Tibial nerve (tissue), 4 donors: ENCODE results near the gene MS4A13. TPM values are rescaled to one million over a fixed set of nuclear protein-coding genes. Genes with fewer than 3 reads are reported as not detected.

Experiments
- DNase-seq, 2 donors: peaks; one replicate each; pipeline ENCODE4 v3.0.0-alpha.2; 2019; ENCODE audit warnings: low spot score in 2 of 2
- H3K27ac ChIP-seq, 4 donors: fragments of 200-600 bp; sonication (generic) in 3 of 4; one replicate each; pipeline ENCODE4 v1.5.1; 2017 to 2019; ENCODE audit warnings: mild to moderate bottlenecking in 1 of 4
- H3K27me3 ChIP-seq, 2 donors: fragments of 200-600 bp; sonication (generic) in 1 of 2; one replicate each; pipeline versions ENCODE4 v1.5.1 to v1.6.0; 2017 to 2019
- H3K36me3 ChIP-seq, 3 donors: fragments of 200-600 bp; sonication (generic); one replicate each; pipeline ENCODE4 v1.5.1; 2018 to 2019
- H3K4me1 ChIP-seq, 4 donors: fragments of 200-600 bp; sonication (generic) in 3 of 4; one replicate each; pipeline ENCODE4 v1.5.1; 2017 to 2019
- H3K4me3 ChIP-seq, 4 donors: fragments of 200-600 bp; sonication (generic) in 3 of 4; one replicate each; pipeline ENCODE4 v1.5.1; 2017 to 2019; ENCODE audit warnings: mild to moderate bottlenecking in 1 of 4, moderate library complexity in 1 of 4
- H3K9me3 ChIP-seq, 4 donors: fragments of 200-600 bp; sonication (generic) in 3 of 4; one replicate each; pipeline ENCODE4 v1.5.1; 2017 to 2019
- EP300 ChIP-seq, 2 donors: sonication (generic); formaldehyde crosslinking; IDR thresholded peaks; one replicate each; pipeline ENCODE4 v1.6.1; 2017; ENCODE audit warnings: antibody characterized with exemption in 2 of 2, mild to moderate bottlenecking in 1 of 2
- POLR2A ChIP-seq, 2 donors: fragments of 450-650 bp; IDR thresholded peaks; one replicate each; pipeline ENCODE4 v1.6.1; 2017; ENCODE audit warnings: antibody characterized with exemption in 2 of 2, mild to moderate bottlenecking in 2 of 2, moderate library complexity in 2 of 2
- WGBS, 2 donors: methylation state at CpG; one replicate each; pipeline ENCODE4 v1.1.5; 2018; 5-methylcytosine and 5-hydroxymethylcytosine counted together
- total RNA-seq, 4 donors: library from RNA; depleted of rRNA; stranded (reverse); fragments of >200 nt; gene quantifications; one replicate each; pipeline ENCODE4 v1.1.0, GENCODE V29; 2016
- TF ChIP-seq, protein P1 (sequence below), 5 experiments: fragments of 200-600 bp in 3 of 5; fragments of 450-650 bp in 2 of 5; sonication (generic) in 3 of 5; IDR thresholded peaks; one replicate each; pipeline ENCODE4 v1.5.1; 2016 to 2019; ENCODE audit warnings: antibody characterized with exemption in 5 of 5, mild to moderate bottlenecking in 3 of 5, moderate library complexity in 2 of 5

MS4A13 gene
- total RNA-seq, 4 donors from 2014 or later = not detected

DNA sequence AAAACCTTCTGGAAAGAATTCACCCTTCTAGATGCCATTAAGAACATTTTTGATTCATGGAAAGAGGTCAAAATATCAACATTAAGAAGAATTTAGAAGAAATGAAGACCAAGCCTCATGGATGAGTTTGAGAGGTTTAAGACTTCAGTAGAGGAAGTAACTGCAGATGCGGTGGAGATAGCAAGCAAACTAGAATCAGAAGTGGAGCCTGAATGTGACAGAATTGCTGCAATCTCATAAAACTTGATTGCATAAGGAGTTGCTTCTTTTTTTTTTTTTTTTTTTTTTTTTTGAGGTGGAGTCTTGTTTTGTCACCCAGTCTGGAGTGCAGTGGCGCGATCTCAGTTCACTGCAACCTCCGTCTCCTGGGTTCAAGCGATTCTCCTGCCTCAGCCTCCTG, 51.6 kb downstream of the MS4A13 start:
- no peak overlapping the region for H3K27ac ChIP-seq
- H3K36me3 ChIP-seq = no peaks in the 10 kb centered on the region
- DNase-seq = no peak
- no peaks in the 10 kb centered on the region for H3K27me3 ChIP-seq
- peaks cover 0 to 8% (median 0%) of the 10 kb centered on the region in 4 donors for H3K9me3 ChIP-seq
- no peak for TF ChIP-seq EP300 (IDR thresholded peaks at IDR 0.05)
- no peak for TF ChIP-seq POLR2A (IDR thresholded peaks at IDR 0.05)
- TF ChIP-seq, protein P1, sequence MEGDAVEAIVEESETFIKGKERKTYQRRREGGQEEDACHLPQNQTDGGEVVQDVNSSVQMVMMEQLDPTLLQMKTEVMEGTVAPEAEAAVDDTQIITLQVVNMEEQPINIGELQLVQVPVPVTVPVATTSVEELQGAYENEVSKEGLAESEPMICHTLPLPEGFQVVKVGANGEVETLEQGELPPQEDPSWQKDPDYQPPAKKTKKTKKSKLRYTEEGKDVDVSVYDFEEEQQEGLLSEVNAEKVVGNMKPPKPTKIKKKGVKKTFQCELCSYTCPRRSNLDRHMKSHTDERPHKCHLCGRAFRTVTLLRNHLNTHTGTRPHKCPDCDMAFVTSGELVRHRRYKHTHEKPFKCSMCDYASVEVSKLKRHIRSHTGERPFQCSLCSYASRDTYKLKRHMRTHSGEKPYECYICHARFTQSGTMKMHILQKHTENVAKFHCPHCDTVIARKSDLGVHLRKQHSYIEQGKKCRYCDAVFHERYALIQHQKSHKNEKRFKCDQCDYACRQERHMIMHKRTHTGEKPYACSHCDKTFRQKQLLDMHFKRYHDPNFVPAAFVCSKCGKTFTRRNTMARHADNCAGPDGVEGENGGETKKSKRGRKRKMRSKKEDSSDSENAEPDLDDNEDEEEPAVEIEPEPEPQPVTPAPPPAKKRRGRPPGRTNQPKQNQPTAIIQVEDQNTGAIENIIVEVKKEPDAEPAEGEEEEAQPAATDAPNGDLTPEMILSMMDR (IDR thresholded peaks at IDR 0.05) = no peak
- WGBS, 2 donors = 90 to 97% methylated on average over 5 of the region's 5 CpGs
- no peaks in the 10 kb centered on the region for H3K4me1 ChIP-seq
- no peak overlapping the region for H3K4me3 ChIP-seq

- Histone ChIP-seq H3K27ac (no peak overlapping the region), H3K9me3 (no peaks in the 10 kb centered on the region), H3K4me1 (no peaks in the 10 kb centered on the region), H3K36me3 (no peaks in the 10 kb centered on the region), H3K27me3 (no peaks in the 10 kb centered on the region), H3K4me3 (no peak overlapping the region)
- no peak for DNase-seq
- 64 to 70% methylated on average over 1 of the region's 1 CpG for WGBS, 2 donors
- TF ChIP-seq POLR2A (IDR thresholded peaks at IDR 0.05) (no peak), EP300 (IDR thresholded peaks at IDR 0.05) (no peak)
- TF ChIP-seq, protein P1 (IDR thresholded peaks at IDR 0.05) = no peak
These were observed 55.8 kb downstream of the MS4A13 start for GRCh38 chr11:60570970-60571369.

DNA sequence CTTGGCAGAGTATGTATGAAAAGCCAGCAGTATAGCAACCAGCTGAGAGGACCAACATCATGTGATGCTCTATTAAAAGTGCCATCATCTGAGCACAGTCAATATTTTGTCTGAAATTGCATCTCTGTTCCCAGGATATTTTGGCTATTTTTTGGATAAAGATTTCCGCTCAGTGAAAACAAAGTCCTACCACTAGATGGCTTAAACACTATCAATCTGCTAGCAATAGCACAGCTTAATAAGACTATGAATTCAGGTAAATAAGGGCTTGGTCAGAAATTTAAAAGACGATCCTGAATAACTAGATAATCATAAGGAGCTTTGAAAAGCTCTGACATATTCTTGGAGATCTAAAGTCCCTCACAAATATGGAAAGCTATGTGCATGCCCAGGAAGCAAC, 74.4 kb downstream of the MS4A13 start:
- Histone ChIP-seq H3K27ac (no peak overlapping the region), H3K4me1 (no peaks in the 10 kb centered on the region), H3K27me3 (no peaks in the 10 kb centered on the region), H3K9me3 (peaks cover 0 to 24% (median 3%) of the 10 kb centered on the region in 4 donors), H3K4me3 (no peak overlapping the region), H3K36me3 (no peaks in the 10 kb centered on the region)
- DNase-seq = no peak
- TF ChIP-seq, protein P1 (IDR thresholded peaks at IDR 0.05) = no peak
- no peak for TF ChIP-seq POLR2A (IDR thresholded peaks at IDR 0.05)
- TF ChIP-seq EP300 (IDR thresholded peaks at IDR 0.05) = no peak
- 68 to 80% methylated on average over 2 of the region's 2 CpGs for WGBS, 2 donors

Other genes with a start within 250 kb of the MS4A13 start
- 10 to 100 TPM; 27.8 to 55.8 (median 38.3) TPM for gene MS4A4A, start 234.7 kb upstream of the MS4A13 start, total RNA-seq
- gene MS4A6E, start 188.1 kb upstream of the MS4A13 start, total RNA-seq = not detected
- gene MS4A7, start 136.9 kb upstream of the MS4A13 start, total RNA-seq = 10 to 100 TPM; 20.1 to 77.1 (median 41.7) TPM
- gene MS4A14, start 118.9 kb upstream of the MS4A13 start, total RNA-seq = 1 to 10 TPM in 3 of 4 donors, under 1 TPM in 1; 0.39 to 8.7 (median 4.1) TPM
- not detected for gene MS4A5, start 85.8 kb upstream of the MS4A13 start, total RNA-seq
- 1 to 10 TPM in 1 of 4 donors, not detected in 3; 1.3 TPM for gene MS4A1, start 59.5 kb upstream of the MS4A13 start, total RNA-seq
- not detected for gene MS4A12, start 22.6 kb upstream of the MS4A13 start, total RNA-seq
- not detected for gene MS4A8, start 184.2 kb downstream of the MS4A13 start, total RNA-seq
- gene MS4A18, start 209.3 kb downstream of the MS4A13 start, total RNA-seq = not detected
- gene MS4A15, start 241.5 kb downstream of the MS4A13 start, total RNA-seq = not detected